A549 (cell line): ENCODE results near the gene TMEM63C. TPM values are rescaled to one million over a fixed set of nuclear protein-coding genes. Genes with fewer than 3 reads are reported as not detected.

ENCODE experiments used
- ATAC-seq, 2 experiments: fragments of 200-7000 bp in 1 of 2; fragments of >200 bp in 1 of 2; cut with Nextera tagmentation in 1 of 2; cut with Tn5 transposase in 1 of 2; 3 replicates each; pipeline versions ENCODE4 v1.8.0 to v1.9.1; 2018 to 2020; ENCODE audit warnings: mild to moderate bottlenecking in 1 of 2, moderate library complexity in 1 of 2
- CTCF ChIA-PET: fragments of 300-600 bp; sonication (Branson Sonifier 250); formaldehyde crosslinking; extraction: SDS; loops from one replicate; lab custom pipeline; 2021; ENCODE audit warnings: antibody characterized with exemption, inconsistent platforms; lab: Yijun Ruan, JAX
- POLR2A ChIA-PET: fragments of 350-600 bp; formaldehyde crosslinking; extraction: SDS; loops from one replicate; lab custom pipeline; 2021; ENCODE audit warnings: antibody characterized with exemption, inconsistent platforms; lab: Yijun Ruan, JAX
- DNase-seq, 2 experiments: peaks; one replicate each; pipeline versions ENCODE4 v3.0.0 to v3.0.0-alpha.2; 2011 to 2016; ENCODE audit warnings: low read depth in 1 of 2, low spot score in 1 of 2
- FAIRE-seq: peaks from 2 replicates; lab custom pipeline; 2011; peaks lifted over from hg19 to GRCh38; lab: Jason Lieb, UNC
- H3K27ac ChIP-seq, 2 experiments: fragments of >200 bp; sonication (Bioruptor Twin); formaldehyde crosslinking; 3 replicates each; pipeline ENCODE4 v1.5.1; 2016 to 2017
- H3K4me1 ChIP-seq: fragments of >200 bp; sonication (Bioruptor Twin); formaldehyde crosslinking; 3 replicates; pipeline ENCODE4 v1.6.1; 2016
- H3K4me2 ChIP-seq: fragments of >200 bp; sonication (Bioruptor Twin); formaldehyde crosslinking; 3 replicates; pipeline ENCODE4 v1.6.1; 2016
- H3K4me3 ChIP-seq: fragments of >200 bp; sonication (Bioruptor Twin); formaldehyde crosslinking; 3 replicates; pipeline ENCODE4 v1.5.1; 2016
- H3K9me3 ChIP-seq: fragments of >200 bp; sonication (Bioruptor Twin); formaldehyde crosslinking; 3 replicates; pipeline ENCODE4 v1.6.1; 2016
- CHD2 ChIP-seq: fragments of 150-350 bp; IDR thresholded peaks from 2 replicates; pipeline ENCODE4 v1.6.1; 2014; ENCODE audit warnings: low read length; ENCODE audit not compliant: partially characterized antibody
- EHMT2 ChIP-seq: fragments of 200-600 bp; sonication (generic); IDR thresholded peaks from 2 replicates; pipeline ENCODE4 v1.6.1; 2016; ENCODE audit warnings: antibody characterized with exemption, low read depth, mild to moderate bottlenecking, moderate library complexity
- ELK1 ChIP-seq: fragments of 150-350 bp; IDR thresholded peaks from 2 replicates; pipeline ENCODE4 v1.6.1; 2014; ENCODE audit warnings: low read depth, mild to moderate bottlenecking, low read length
- EP300 ChIP-seq, 2 experiments: fragments of >200 bp; sonication (Bioruptor Twin); formaldehyde crosslinking; IDR thresholded peaks; 2 replicates in 1 of 2; 3 replicates in 1 of 2; pipeline ENCODE4 v1.6.1; 2016 to 2017
- ESRRA ChIP-seq: fragments of 150-350 bp; IDR thresholded peaks from 2 replicates; pipeline ENCODE4 v1.6.1; 2014; ENCODE audit warnings: mild to moderate bottlenecking, low read length, borderline replicate concordance
- GATA3 ChIP-seq: IDR thresholded peaks from 2 replicates; pipeline ENCODE4 v1.6.1; 2012; ENCODE audit warnings: borderline replicate concordance
- HDAC2 ChIP-seq: fragments of 200-600 bp; sonication (generic); IDR thresholded peaks from 2 replicates; pipeline ENCODE4 v1.6.1; 2016
- HOXB13 ChIP-seq: fragments of 250-450 bp; sonication (Bioruptor Pico); IDR thresholded peaks from 2 replicates; pipeline ENCODE4 v1.5.0; 2020; ENCODE audit warnings: low read depth, mild to moderate bottlenecking, moderate library complexity
- JUN ChIP-seq, 2 experiments: fragments of >200 bp; sonication (Bioruptor Twin); formaldehyde crosslinking; IDR thresholded peaks; 2 replicates in 1 of 2; 3 replicates in 1 of 2; pipeline ENCODE4 v1.6.1; 2016 to 2017
- JUNB ChIP-seq: fragments of >200 bp; sonication (Bioruptor Twin); formaldehyde crosslinking; IDR thresholded peaks from 2 replicates; pipeline ENCODE4 v1.6.1; 2016
- KDM1A ChIP-seq: fragments of 200-600 bp; sonication (generic); IDR thresholded peaks from 2 replicates; pipeline ENCODE4 v1.6.1; 2016; ENCODE audit warnings: low read depth, mild to moderate bottlenecking
- KDM5A ChIP-seq: fragments of 200-600 bp; sonication (generic); IDR thresholded peaks from 2 replicates; pipeline ENCODE4 v1.6.1; 2016; ENCODE audit warnings: antibody characterized with exemption, mild to moderate bottlenecking
- MAFK ChIP-seq: fragments of 450-650 bp; IDR thresholded peaks from 2 replicates; pipeline ENCODE4 v1.6.1; 2014; ENCODE audit not compliant: partially characterized antibody
- MAZ ChIP-seq: fragments of 150-350 bp; IDR thresholded peaks from 2 replicates; pipeline ENCODE4 v1.6.1; 2014; ENCODE audit warnings: antibody characterized with exemption, low read depth, low read length, borderline replicate concordance
- MYC ChIP-seq: IDR thresholded peaks from 2 replicates; pipeline ENCODE4 v1.6.1; 2012; ENCODE audit warnings: mild to moderate bottlenecking, inconsistent platforms, low read length, improper control_type of control experiment, borderline replicate concordance
- POLR2A ChIP-seq: IDR thresholded peaks from 2 replicates; pipeline ENCODE4 v1.6.1; 2012; ENCODE audit warnings: mild to moderate bottlenecking, low read length
- POLR2AphosphoS2 ChIP-seq: conservative IDR thresholded peaks from 2 replicates; pipeline ENCODE4 v1.6.1; 2012; ENCODE audit warnings: low read length, improper control_type of control experiment, inconsistent platforms
- RAD21 ChIP-seq, 2 experiments: fragments of >200 bp in 1 of 2; sonication (Bioruptor Twin) in 1 of 2; formaldehyde crosslinking in 1 of 2; IDR thresholded peaks in 1 of 2; conservative IDR thresholded peaks in 1 of 2; 2 replicates in 1 of 2; 3 replicates in 1 of 2; pipeline ENCODE4 v1.6.1; 2012 to 2018; ENCODE audit warnings: inconsistent platforms in 1 of 2
- RFX5 ChIP-seq: fragments of 450-650 bp; IDR thresholded peaks from 2 replicates; pipeline ENCODE4 v1.7.1; 2014; ENCODE audit warnings: antibody characterized with exemption, mild to moderate bottlenecking, moderate library complexity
- RNF2 ChIP-seq: fragments of 200-600 bp; sonication (generic); IDR thresholded peaks from 2 replicates; pipeline ENCODE4 v1.6.1; 2016; ENCODE audit warnings: low read depth, mild to moderate bottlenecking, antibody characterized with exemption, moderate library complexity, borderline replicate concordance
- SMC3 ChIP-seq: fragments of >200 bp; sonication (Bioruptor Twin); formaldehyde crosslinking; IDR thresholded peaks from 3 replicates; pipeline ENCODE4 v1.6.1; 2018; ENCODE audit warnings: inconsistent platforms
- ZC3H11A ChIP-seq: fragments of 450-650 bp; IDR thresholded peaks from 2 replicates; pipeline ENCODE4 v1.6.1; 2014; ENCODE audit warnings: antibody characterized with exemption, mild to moderate bottlenecking
- ZSCAN20 ChIP-seq: fragments of 250-450 bp; sonication (Bioruptor Pico); IDR thresholded peaks from 2 replicates; pipeline ENCODE4 v1.8.0; 2022; ENCODE audit warnings: mild to moderate bottlenecking, moderate library complexity
- WGBS: methylation state at CpG from one replicate; pipeline ENCODE4 v1.1.6; 2017; ENCODE audit errors: missing lambda C conversion rate; 5-methylcytosine and 5-hydroxymethylcytosine counted together
- polyA plus RNA-seq, 4 experiments: library from polyadenylated mRNA; depleted of rRNA in 3 of 4; stranded (reverse); fragments of >200 nt; fragmentation: RNase III in 1 of 4; extraction: RNeasy Plus Mini Kit Qiagen cat#74134 plus additional on column Dnase treatment in 1 of 4; gene quantifications; 2 replicates in 3 of 4; 3 replicates in 1 of 4; pipeline ENCODE4 v1.2.3, GENCODE V29; 2011 to 2017

TMEM63C gene
- polyA plus RNA-seq, 2 of the 4 experiments (the other 2 are of a cell fraction), result 0.43 to 0.57 TPM

DNA sequence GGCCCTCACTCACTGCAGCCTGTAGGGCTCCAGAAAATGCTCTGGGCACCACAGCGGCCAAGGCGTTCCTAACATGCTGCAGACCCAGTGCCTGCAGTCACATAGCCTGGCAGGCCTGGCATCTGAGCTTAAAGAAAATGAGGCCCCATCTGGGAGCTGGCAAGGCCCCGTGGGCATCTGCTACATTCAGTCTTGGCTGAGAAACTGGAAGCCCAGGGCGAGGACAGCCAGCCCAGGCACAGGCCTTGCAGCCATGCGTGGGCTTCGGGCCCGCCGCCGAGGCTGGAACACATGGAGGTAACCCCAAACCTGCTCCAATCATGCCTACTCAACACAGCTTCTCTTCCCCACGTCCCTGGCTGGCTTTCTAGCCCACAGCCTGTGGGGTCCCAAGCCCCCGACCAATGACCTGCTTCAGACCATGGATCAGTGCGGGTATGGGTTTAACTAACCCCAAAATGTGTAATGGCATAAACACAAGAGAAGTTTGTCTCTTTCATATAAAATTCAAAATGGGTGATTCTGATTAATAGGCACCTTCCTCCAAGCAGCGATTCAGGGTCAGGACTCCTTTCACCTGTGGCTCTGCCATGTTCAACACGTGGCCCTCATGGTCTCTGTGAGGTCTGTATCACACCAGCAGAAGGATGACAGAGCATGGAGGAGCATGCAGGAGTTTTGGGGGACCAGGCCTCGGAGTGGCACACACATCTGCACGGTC lies 83.0 kb downstream of the TMEM63C start:
- Histone ChIP-seq H3K4me2 (no peak overlapping the region), H3K4me1 (no peaks in the 10 kb centered on the region), H3K9me3 (0 out of 3 replicates have a peak, but pooled peaks cover 5% of the 10 kb centered on the region), H3K27ac (no peak overlapping the region), H3K4me3 (no peak overlapping the region)
- POLR2A ChIA-PET, result no interaction called here
- ATAC-seq (no peak), DNase-seq (no peak), FAIRE-seq (no peak)
- CTCF ChIA-PET, result interaction anchor here (1.2 to 3.6 kb wide), 2 partner anchors 12 to 141 kb away, joined by 3 to 13 read pairs; no protein-coding TSS in a partner anchor
- WGBS, result 54% methylated on average over 10 of the region's 16 CpGs
- TF ChIP-seq KDM5A (no peak), CHD2 (no peak), ZC3H11A (no peak), EP300 (IDR thresholded peaks at IDR 0.05) (no peak), POLR2A (no peak), RFX5 (no peak), SMC3 (no peak), RAD21 (conservative IDR thresholded peaks at IDR 0.05 in 1 of 2, IDR thresholded peaks at IDR 0.05 in 1 of 2) (no peak), EHMT2 (no peak), GATA3 (no peak), MYC (no peak), KDM1A (no peak), JUN (IDR thresholded peaks at IDR 0.05) (no peak)

- TF ChIP-seq HDAC2, result no peak
- no peak for TF ChIP-seq ZSCAN20
- no peak for TF ChIP-seq JUN (IDR thresholded peaks at IDR 0.05)
- TF ChIP-seq MAFK, result no peak
- no peak for TF ChIP-seq POLR2A
- TF ChIP-seq MAZ, result no peak
- TF ChIP-seq CHD2, result no peak
- TF ChIP-seq ESRRA, result no peak
- no peak for TF ChIP-seq POLR2AphosphoS2
- no peak for TF ChIP-seq ELK1
- no peak for TF ChIP-seq RAD21 (conservative IDR thresholded peaks at IDR 0.05 in 1 of 2, IDR thresholded peaks at IDR 0.05 in 1 of 2)
- no peak for TF ChIP-seq JUNB
- TF ChIP-seq RNF2, result no peak
- no peak for TF ChIP-seq HOXB13
- ATAC-seq (no peak), FAIRE-seq (no peak), DNase-seq (no peak)
- no peak overlapping the region for H3K27ac ChIP-seq
- ChIA-PET CTCF (interaction anchor here (1.1 to 3.6 kb wide), 4 partner anchors 11 to 141 kb away, joined by 3 to 13 read pairs (median 4); no protein-coding TSS in a partner anchor), POLR2A (no interaction called here)
- H3K4me2 ChIP-seq, result no peak overlapping the region
- 38% methylated on average over 2 of the region's 2 CpGs for WGBS
- H3K9me3 ChIP-seq, result 0 out of 3 replicates have a peak, but pooled peaks cover 5% of the 10 kb centered on the region
- H3K4me1 ChIP-seq, result peaks cover 3% of the 10 kb centered on the region; the same call in 1 of the 3 replicates
- H3K4me3 ChIP-seq, result no peak overlapping the region
Measured at GRCh38 chr14:77265187-77265515, 83.6 kb downstream of the TMEM63C start.
